IMR-90 (cell line): ENCODE results near the gene GRAMD4. TPM values are rescaled to one million over a fixed set of nuclear protein-coding genes. Genes with fewer than 3 reads are reported as not detected.

Experiments
- ATAC-seq: fragments of 200-7000 bp; cut with Tn5 transposase; 2 replicates; pipeline ENCODE4 v1.9.1; 2020; ENCODE audit warnings: low read depth, mild to moderate bottlenecking, moderate library complexity
- BruUV-seq: library from RNA; stranded (reverse); fragments of 400-500 nt; replicated peaks from 2 replicates; lab custom pipeline; 2021; lab: Mats Ljungman, UMichigan
- CTCF ChIA-PET: fragments of 300-600 bp; formaldehyde crosslinking; extraction: SDS; loops from one replicate; lab custom pipeline; 2021; ENCODE audit warnings: antibody characterized with exemption; lab: Yijun Ruan, JAX
- POLR2A ChIA-PET: fragments of 300-600 bp; sonication (Branson Sonifier 250); formaldehyde crosslinking; loops from one replicate; lab custom pipeline; 2022; ENCODE audit warnings: antibody characterized with exemption; ENCODE audit not compliant: unreplicated experiment; lab: Charles Lee
- DNase-seq: peaks from one replicate; pipeline ENCODE4 v3.0.0; 2013
- H2AFZ ChIP-seq: replicated peaks from 2 replicates; pipeline ENCODE3; 2013; ENCODE audit warnings: low read length, mild to moderate bottlenecking; ENCODE audit not compliant: poor library complexity
- H2AK5ac ChIP-seq: 2 replicates; pipeline ENCODE4 v1.6.1; 2013; ENCODE audit warnings: low read depth, low read length, inconsistent platforms
- H2AK9ac ChIP-seq: replicated peaks from 2 replicates; pipeline ENCODE3; 2013; ENCODE audit warnings: mild to moderate bottlenecking, low read depth, low read length, moderate library complexity; ENCODE audit not compliant: poor library complexity
- H2BK120ac ChIP-seq: 2 replicates; pipeline ENCODE4 v1.6.1; 2013; ENCODE audit warnings: low read depth, low read length, inconsistent platforms
- H2BK15ac ChIP-seq: 3 replicates; pipeline ENCODE4 v1.6.1; 2013; ENCODE audit warnings: low read depth, low read length, inconsistent platforms
- H2BK20ac ChIP-seq: 2 replicates; pipeline ENCODE4 v1.6.1; 2013; ENCODE audit warnings: low read depth, mild to moderate bottlenecking, inconsistent platforms, low read length, moderate library complexity
- H2BK5ac ChIP-seq: 2 replicates; pipeline ENCODE4 v1.6.1; 2013; ENCODE audit warnings: mild to moderate bottlenecking, low read depth, low read length, inconsistent platforms; ENCODE audit not compliant: poor library complexity, severe bottlenecking
- H3K14ac ChIP-seq: replicated peaks from 2 replicates; pipeline ENCODE4 v1.6.1; 2013; ENCODE audit warnings: low read depth, low read length, inconsistent platforms
- H3K18ac ChIP-seq: 2 replicates; pipeline ENCODE4 v1.6.1; 2013; ENCODE audit warnings: low read depth, low read length, control low read depth
- H3K23ac ChIP-seq: 2 replicates; pipeline ENCODE4 v1.6.1; 2013; ENCODE audit warnings: low read depth, low read length, inconsistent platforms
- H3K27ac ChIP-seq: 2 replicates; pipeline ENCODE4 v1.5.1; 2013; ENCODE audit warnings: mild to moderate bottlenecking, control low read depth, low read length; ENCODE audit not compliant: insufficient read depth
- H3K27me3 ChIP-seq: 2 replicates; pipeline ENCODE4 v1.6.1; 2013; ENCODE audit warnings: low read length; ENCODE audit not compliant: control insufficient read depth, insufficient read depth
- H3K36me3 ChIP-seq: 2 replicates; pipeline ENCODE4 v1.6.1; 2013; ENCODE audit warnings: low read length, mixed read lengths; ENCODE audit not compliant: control insufficient read depth, insufficient read depth
- H3K4ac ChIP-seq: 2 replicates; pipeline ENCODE4 v1.6.1; 2013; ENCODE audit warnings: low read depth, low read length, inconsistent platforms
- H3K4me1 ChIP-seq: 2 replicates; pipeline ENCODE4 v1.6.1; 2013; ENCODE audit warnings: low read length, mixed read lengths; ENCODE audit not compliant: control insufficient read depth, insufficient read depth
- H3K4me2 ChIP-seq: 2 replicates; pipeline ENCODE4 v1.6.1; 2013; ENCODE audit warnings: low read depth, mild to moderate bottlenecking, control low read depth, low read length, moderate library complexity
- H3K4me3 ChIP-seq: 2 replicates; pipeline ENCODE4 v1.5.1; 2013; ENCODE audit warnings: low read depth, mild to moderate bottlenecking, control low read depth, low read length, moderate library complexity; ENCODE audit not compliant: insufficient read depth
- H3K56ac ChIP-seq: 2 replicates; pipeline ENCODE4 v1.6.1; 2013; ENCODE audit warnings: low read length, inconsistent platforms; ENCODE audit not compliant: insufficient read depth; ENCODE audit errors: extremely low read depth
- H3K79me1 ChIP-seq, 2 experiments: 2 replicates each; pipeline ENCODE4 v1.6.1; 2013; ENCODE audit warnings: low read length in 2 of 2, inconsistent platforms in 1 of 2, low read depth in 1 of 2
- H3K9ac ChIP-seq: 2 replicates; pipeline ENCODE4 v1.6.1; 2013; ENCODE audit warnings: low read depth, low read length, control low read depth
- H3K9me1 ChIP-seq: 2 replicates; pipeline ENCODE4 v1.6.1; 2013; ENCODE audit warnings: low read length, inconsistent platforms; ENCODE audit not compliant: insufficient read depth
- H3K9me3 ChIP-seq: 2 replicates; pipeline ENCODE4 v1.6.1; 2013; ENCODE audit warnings: low read length; ENCODE audit not compliant: control insufficient read depth, insufficient read depth
- H4K20me1 ChIP-seq: 2 replicates; pipeline ENCODE4 v1.6.1; 2013; ENCODE audit warnings: low read length, inconsistent platforms; ENCODE audit not compliant: insufficient read depth
- H4K5ac ChIP-seq: 2 replicates; pipeline ENCODE4 v1.6.1; 2013; ENCODE audit warnings: mild to moderate bottlenecking, low read depth, low read length, control low read depth
- H4K8ac ChIP-seq, 2 experiments: 2 replicates each; pipeline ENCODE4 v1.6.1; 2013; ENCODE audit warnings: low read depth in 2 of 2, low read length in 2 of 2, control low read depth in 1 of 2, inconsistent platforms in 1 of 2
- H4K91ac ChIP-seq: 2 replicates; pipeline ENCODE4 v1.6.1; 2013; ENCODE audit warnings: low read depth, low read length, inconsistent platforms; ENCODE audit not compliant: insufficient read depth
- BHLHE40 ChIP-seq: fragments of 150-350 bp; IDR thresholded peaks from 2 replicates; pipeline ENCODE4 v1.6.1; 2016; ENCODE audit warnings: mild to moderate bottlenecking, low read depth, low read length
- CHD1 ChIP-seq: IDR thresholded peaks from 2 replicates; pipeline ENCODE4 v1.6.1; 2012; ENCODE audit warnings: low read depth, low read length, improper control_type of control experiment
- ELK1 ChIP-seq: fragments of 150-350 bp; IDR thresholded peaks from 2 replicates; pipeline ENCODE4 v1.6.1; 2016; ENCODE audit warnings: low read depth, mild to moderate bottlenecking, low read length, moderate library complexity, borderline replicate concordance
- RCOR1 ChIP-seq: IDR thresholded peaks from 2 replicates; pipeline ENCODE4 v1.6.1; 2012; ENCODE audit warnings: mild to moderate bottlenecking, low read length, improper control_type of control experiment; ENCODE audit not compliant: insufficient replicate concordance
- WGBS, 2 experiments: methylation state at CpG; one replicate each; pipeline versions ENCODE4 v1.1.5 to v1.1.7; 2013; ENCODE audit warnings: missing lambda C conversion rate in 2 of 2; ENCODE audit not compliant: insufficient read length in 1 of 2; ENCODE audit errors: extremely low coverage in 2 of 2; 5-methylcytosine and 5-hydroxymethylcytosine counted together
- dilution Hi-C: fragments of 300-500 bp; cut with HindIII; formaldehyde crosslinking; loops from one replicate; pipeline ENCODE4 v1.14.3; 2018; ENCODE audit warnings: low sequenced_read_pairs; ENCODE audit not compliant: unreplicated experiment
- in situ Hi-C: fragments of 300-500 bp; cut with MboI; formaldehyde crosslinking; loops from 3 replicates; pipeline ENCODE4 v1.14.3; 2019; ENCODE audit warnings: low sequenced_read_pairs, inconsistent platforms, mixed read lengths
- intact Hi-C: fragments of 100-400 bp; cut with micrococcal nuclease; formaldehyde crosslinking; loops from 2 replicates; pipeline ENCODE4 v1.10.0; 2022
- polyA plus RNA-seq, 3 experiments: library from polyadenylated mRNA; depleted of rRNA; stranded (reverse); fragments of >200 nt; gene quantifications; 2 replicates each; pipeline ENCODE4 v1.2.3, GENCODE V29; 2012; ENCODE audit warnings: low replicate concordance in 1 of 3
- total RNA-seq: library from RNA; depleted of rRNA; stranded (reverse); fragments of >200 nt; gene quantifications from 2 replicates; pipeline ENCODE4 v1.2.3, GENCODE V29; 2012

GRAMD4 gene
- total and polyA plus RNA-seq, 2 of the 4 experiments (the other 2 are of a cell fraction): 2.7 to 5.8 TPM

- Histone ChIP-seq H2BK20ac (no peak overlapping the region), H3K56ac (no peak overlapping the region), H3K36me3 (no peaks in the 10 kb centered on the region; the same call in 1 of the 2 replicates), H4K8ac (no peak overlapping the region), H3K4me2 (no peak overlapping the region), H3K9me1 (no peaks in the 10 kb centered on the region), H3K14ac (no peak overlapping the region), H2AFZ (peak overlapping the region; percentile 51), H2AK9ac (no peak overlapping the region), H3K4me3 (no peak overlapping the region), H3K4me1 (peaks cover 7% of the 10 kb centered on the region), H4K20me1 (peaks cover 11% of the 10 kb centered on the region), H3K4ac (no peak overlapping the region), H2BK120ac (no peak overlapping the region), H3K27ac (no peak overlapping the region), H3K9me3 (no peaks in the 10 kb centered on the region), H3K9ac (no peak overlapping the region), H3K27me3 (no peaks in the 10 kb centered on the region), H3K23ac (no peak overlapping the region), H2AK5ac (no peak overlapping the region), H3K79me1 (no peaks in the 10 kb centered on the region), H4K91ac (no peak overlapping the region), H3K18ac (no peak overlapping the region), H2BK15ac (no peak overlapping the region), H2BK5ac (no peak overlapping the region), H4K5ac (no peak overlapping the region)
- dilution Hi-C loops (no loop called here), in situ Hi-C loops (no loop called here), intact Hi-C loops (no loop called here)
- DNase-seq (no peak), ATAC-seq (no peak)
- WGBS, 2 experiments: 95% methylated on average over 6 of the region's 7 CpGs; no CpG with 5 or more reads in 1 of the 2 experiments
- BruUV-seq: no TSS peak
- TF ChIP-seq CHD1 (no peak), ELK1 (no peak), RCOR1 (no peak), BHLHE40 (no peak)
- ChIA-PET CTCF (no interaction called here), POLR2A (no interaction called here)
Measured at GRCh38 chr22:46596819-46597218, 23.4 kb upstream of the GRAMD4 start.
